ENCODE results near the gene C22orf23. TPM values are rescaled to one million over a fixed set of nuclear protein-coding genes. Genes with fewer than 3 reads are reported as not detected.

The C22orf23 gene
- total RNA-seq, 1 experiment from 2014 or later = 1.0 TPM

DNA sequence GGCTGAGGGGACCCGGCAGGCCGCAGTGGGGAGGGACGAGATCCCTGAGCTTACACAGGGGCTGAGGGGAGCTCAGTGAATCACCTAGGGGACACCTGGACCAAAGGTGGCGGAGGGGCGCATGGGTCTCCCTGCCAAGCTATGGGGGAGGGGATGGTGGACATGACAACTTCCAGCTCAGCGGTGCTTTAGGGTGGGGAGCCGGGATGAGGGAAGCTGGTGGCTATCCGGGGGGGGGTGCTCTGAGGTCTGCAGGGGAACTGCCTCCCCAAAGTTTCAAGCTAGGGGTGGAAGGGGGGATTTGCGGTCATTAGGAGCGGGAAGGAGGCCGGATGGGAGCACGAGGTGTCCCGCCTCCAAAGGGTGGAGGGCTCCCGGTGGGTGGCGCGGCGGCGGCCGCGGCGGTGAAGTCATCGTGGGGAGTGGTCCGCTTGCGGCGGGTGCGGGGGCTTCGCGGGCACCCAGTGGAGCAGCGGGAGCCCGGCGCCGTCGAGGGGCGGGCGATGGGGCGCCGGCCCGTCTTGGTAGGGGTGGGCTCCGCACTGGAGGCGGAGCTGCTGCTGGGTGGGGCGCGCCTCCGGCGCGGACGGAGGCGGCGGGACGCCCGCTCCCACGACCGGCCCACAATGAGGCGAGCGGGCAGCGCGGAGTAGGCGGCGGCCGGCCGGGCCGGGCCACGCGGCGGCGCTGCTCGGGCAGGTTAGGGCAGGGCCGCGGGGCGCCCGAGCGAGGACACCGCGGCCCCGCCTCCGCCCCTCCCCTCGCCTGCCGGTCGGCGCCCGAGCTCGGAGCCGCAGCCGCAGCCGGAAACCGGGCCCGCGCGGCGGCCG lies 47.7 kb downstream of the C22orf23 start, which contains the start of gene MICALL1:
Gene MICALL1 (plus strand): TSS at position 764 of the 830 bp plus-strand sequence. CDS start 126 bp downstream, outside the sequence.
- H3K27me3 ChIP-seq (ENCODE audit: insufficient read depth, low read depth) = no peaks in the 10 kb centered on the region
- H3K4me2 ChIP-seq = peak within 1 kb of the TSS; percentile 96
- no peaks in the 10 kb centered on the region for H3K9me3 ChIP-seq (ENCODE audit: insufficient read depth, low read depth)
- ChIA-PET CTCF (interaction anchor here (0.6 to 2.5 kb wide), 6 partner anchors 9 to 645 kb away, joined by 3 to 40 read pairs (median 4); no protein-coding TSS in a partner anchor), POLR2A (ENCODE audit: unreplicated experiment) (interaction anchor here (0.6 to 2.8 kb wide), 7 partner anchors 9 to 304 kb away, joined by 3 to 75 read pairs (median 8); no protein-coding TSS in a partner anchor)
- DNase-seq = peak; percentile 63 to 90
- H3K4me1 ChIP-seq (replicated peaks; ENCODE audit: insufficient read depth) = peaks cover 41% of the 10 kb centered on the region
- no TSS peak for BruUV-seq (replicated peaks)
- H3F3A ChIP-seq (ENCODE audit: insufficient read depth, low read depth) = peaks cover 43% of the 10 kb centered on the region
- H3K36me3 ChIP-seq (ENCODE audit: low read depth) = peaks cover 12% of the 10 kb centered on the region
- peaks cover 41% of the 10 kb centered on the region for H4K20me1 ChIP-seq (ENCODE audit: insufficient read depth)
- H3K9me2 ChIP-seq (ENCODE audit: insufficient read depth) = no peaks in the 10 kb centered on the region
- H3K27ac ChIP-seq = peak within 1 kb of the TSS; percentile 99
- peak within 1 kb of the TSS; percentile 73; the same call in 1 of the 2 replicates for H2AFZ ChIP-seq
- H3K79me2 ChIP-seq (ENCODE audit: low read depth) = peaks cover 42% of the 10 kb centered on the region
- H3K4me3 ChIP-seq = peak within 1 kb of the TSS; percentile 81
- intact Hi-C loops (cut with micrococcal nuclease; ENCODE audit: unreplicated experiment) = loop anchor here (1.0 to 2.0 kb wide), 4 partner anchors 9 to 153 kb away; no protein-coding TSS in a partner anchor
- TF ChIP-seq EZH2 (IDR thresholded peaks at IDR 0.05; ENCODE audit: low read depth) (no peak), CTCF (conservative IDR thresholded peaks at IDR 0.05) (0 out of 2 replicates have a peak, but pooled peaks have one; percentile 20)

GRCh38 chr22:37904572-37905533 lies 48.5 kb downstream of the C22orf23 start:
- Histone ChIP-seq H3K9me3 (ENCODE audit: insufficient read depth, low read depth) (no peaks in the 10 kb centered on the region), H3K27ac (peak overlapping the region; percentile 99), H3K4me2 (peak overlapping the region; percentile 82), H3K79me2 (ENCODE audit: low read depth) (peaks cover 33% of the 10 kb centered on the region), H4K20me1 (ENCODE audit: insufficient read depth) (peaks cover 32% of the 10 kb centered on the region), H3K4me3 (peak overlapping the region; percentile 58), H3K27me3 (ENCODE audit: insufficient read depth, low read depth) (no peaks in the 10 kb centered on the region), H3F3A (ENCODE audit: insufficient read depth, low read depth) (peaks cover 43% of the 10 kb centered on the region), H3K9me2 (ENCODE audit: insufficient read depth) (no peaks in the 10 kb centered on the region), H2AFZ (peak overlapping the region; percentile 73; the same call in 1 of the 2 replicates), H3K4me1 (replicated peaks; ENCODE audit: insufficient read depth) (peaks cover 46% of the 10 kb centered on the region), H3K36me3 (ENCODE audit: low read depth) (peaks cover 7% of the 10 kb centered on the region; the same call in 1 of the 2 replicates)
- ChIA-PET CTCF (interaction anchor here (1.0 to 2.5 kb wide), 2 partner anchors 9 to 17 kb away, joined by 3 to 40 read pairs; no protein-coding TSS in a partner anchor), POLR2A (ENCODE audit: unreplicated experiment) (interaction anchor here (0.5 to 2.8 kb wide), 5 partner anchors 8 to 424 kb away, joined by 3 to 75 read pairs (median 11); no protein-coding TSS in a partner anchor)
- peak; percentile 83 to 94 for DNase-seq
- TF ChIP-seq CTCF (conservative IDR thresholded peaks at IDR 0.05) (no peak), EZH2 (IDR thresholded peaks at IDR 0.05; ENCODE audit: low read depth) (no peak)
- BruUV-seq (replicated peaks) = TSS peak; percentile 78
- intact Hi-C loops (cut with micrococcal nuclease; ENCODE audit: unreplicated experiment) = loop anchor here (1.0 to 2.0 kb wide), 3 partner anchors 9 to 152 kb away; no protein-coding TSS in a partner anchor
